Fibroblast of pulmonary artery (primary cell): ENCODE results near the gene ABCG8.

ENCODE experiments used
- DNase-seq: peaks from one replicate; pipeline ENCODE4 v3.0.0-alpha.2; 2010; ENCODE audit warnings: low read depth
- H3K4me3 ChIP-seq: replicated peaks from 2 replicates; pipeline ENCODE4 v1.5.1; 2011; ENCODE audit warnings: low read depth, mild to moderate bottlenecking, control low read depth, low read length, moderate library complexity
- TF ChIP-seq, protein P1 (sequence below): IDR thresholded peaks from 2 replicates; pipeline ENCODE4 v1.5.1; 2011; ENCODE audit warnings: mild to moderate bottlenecking, control low read depth, low read length, inconsistent platforms; ENCODE audit errors: missing control alignments

ABCG8 gene

GRCh38 chr2:43879261-43879660, 40.5 kb downstream of the ABCG8 start:
- DNase-seq: no peak
- TF ChIP-seq, protein P1, sequence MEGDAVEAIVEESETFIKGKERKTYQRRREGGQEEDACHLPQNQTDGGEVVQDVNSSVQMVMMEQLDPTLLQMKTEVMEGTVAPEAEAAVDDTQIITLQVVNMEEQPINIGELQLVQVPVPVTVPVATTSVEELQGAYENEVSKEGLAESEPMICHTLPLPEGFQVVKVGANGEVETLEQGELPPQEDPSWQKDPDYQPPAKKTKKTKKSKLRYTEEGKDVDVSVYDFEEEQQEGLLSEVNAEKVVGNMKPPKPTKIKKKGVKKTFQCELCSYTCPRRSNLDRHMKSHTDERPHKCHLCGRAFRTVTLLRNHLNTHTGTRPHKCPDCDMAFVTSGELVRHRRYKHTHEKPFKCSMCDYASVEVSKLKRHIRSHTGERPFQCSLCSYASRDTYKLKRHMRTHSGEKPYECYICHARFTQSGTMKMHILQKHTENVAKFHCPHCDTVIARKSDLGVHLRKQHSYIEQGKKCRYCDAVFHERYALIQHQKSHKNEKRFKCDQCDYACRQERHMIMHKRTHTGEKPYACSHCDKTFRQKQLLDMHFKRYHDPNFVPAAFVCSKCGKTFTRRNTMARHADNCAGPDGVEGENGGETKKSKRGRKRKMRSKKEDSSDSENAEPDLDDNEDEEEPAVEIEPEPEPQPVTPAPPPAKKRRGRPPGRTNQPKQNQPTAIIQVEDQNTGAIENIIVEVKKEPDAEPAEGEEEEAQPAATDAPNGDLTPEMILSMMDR: no peak
- H3K4me3 ChIP-seq: no peak overlapping the region

GRCh38 chr2:43880471-43880870, 41.7 kb downstream of the ABCG8 start:
- no peak overlapping the region for H3K4me3 ChIP-seq
- DNase-seq: no peak
- TF ChIP-seq, protein P1: no peak

DNA sequence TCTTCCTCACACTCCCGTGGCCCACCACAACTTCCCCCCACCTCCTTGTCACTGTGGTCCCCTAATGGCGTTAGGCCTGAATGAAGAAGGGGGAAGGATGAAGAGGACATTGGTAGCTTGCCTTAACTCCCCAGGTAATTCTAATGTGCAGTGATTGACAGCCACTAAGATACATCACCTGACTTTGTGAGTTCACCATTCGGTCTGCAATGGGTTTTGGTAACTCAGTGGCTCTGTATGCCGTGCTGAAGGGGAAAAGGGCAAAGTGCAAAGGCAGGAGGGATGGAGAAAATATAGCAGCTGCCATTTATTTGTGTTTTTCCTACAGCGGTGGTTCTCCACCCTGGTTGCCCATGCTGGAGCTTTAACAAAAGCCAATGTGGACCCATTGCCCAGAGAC, 42.2 kb downstream of the ABCG8 start:
- no peak for DNase-seq
- H3K4me3 ChIP-seq: no peak overlapping the region
- TF ChIP-seq, protein P1: no peak

DNA sequence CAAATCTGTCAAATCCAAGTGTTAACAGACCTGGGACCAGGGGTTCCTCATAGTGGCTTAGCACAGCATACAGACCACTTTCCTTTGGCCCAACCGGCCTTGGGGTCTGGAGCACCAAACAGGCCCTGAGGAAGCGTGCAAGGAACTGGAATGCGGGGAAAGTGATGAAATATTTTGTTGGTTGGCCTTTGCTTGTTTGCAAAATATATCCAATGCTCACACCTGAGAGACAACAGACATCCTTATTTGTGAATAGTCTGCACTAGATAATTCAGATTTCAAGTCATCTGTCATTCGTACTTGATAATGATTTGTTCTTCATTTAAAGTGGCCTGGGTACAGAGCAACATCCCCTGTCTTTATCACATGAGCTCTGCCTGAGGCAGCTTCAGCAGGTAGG, 43.5 kb downstream of the ABCG8 start:
- TF ChIP-seq, protein P1: no peak
- no peak for DNase-seq
- no peak overlapping the region for H3K4me3 ChIP-seq

GRCh38 chr2:43884689-43885088, 45.9 kb downstream of the ABCG8 start:
- TF ChIP-seq, protein P1: no peak
- no peak for DNase-seq
- no peak overlapping the region for H3K4me3 ChIP-seq

DNA sequence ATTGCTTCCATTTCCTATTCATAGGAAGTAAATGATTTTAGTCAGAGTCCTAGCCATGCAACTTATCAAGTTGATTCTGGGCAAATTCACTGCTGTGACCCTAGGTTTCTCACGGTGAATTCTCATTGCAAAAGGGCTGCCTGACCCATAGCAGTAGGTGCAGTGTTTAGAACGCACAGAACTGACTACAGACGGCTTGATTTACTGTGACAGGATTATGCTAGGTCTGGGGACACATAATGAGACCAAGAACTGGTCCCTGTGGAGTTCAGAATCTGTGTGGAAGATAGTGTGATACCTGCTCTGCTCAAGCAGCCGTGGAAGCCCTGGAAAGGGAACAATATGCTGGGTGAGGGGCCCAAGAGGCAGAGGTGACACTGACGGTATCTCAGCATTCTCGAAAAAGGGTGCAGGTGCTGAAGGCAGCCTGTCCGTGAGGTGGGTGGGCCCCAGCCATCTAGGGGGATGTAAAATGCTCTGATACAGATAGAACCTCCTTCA, 46.4 kb downstream of the ABCG8 start:
- no peak overlapping the region for H3K4me3 ChIP-seq
- TF ChIP-seq, protein P1: no peak
- no peak for DNase-seq

- DNase-seq: no peak
- no peak overlapping the region for H3K4me3 ChIP-seq
- TF ChIP-seq, protein P1: no peak
Observed at GRCh38 chr2:43887176-43887575, 48.4 kb downstream of the ABCG8 start.
